Fibroblast of lung (primary cell): Measurements from ENCODE around the gene TMC1.

Experiments
- CTCF ChIP-seq, 2 donors: IDR thresholded peaks in 1 of 2; conservative IDR thresholded peaks in 1 of 2; 1 replicate in 1 of 2; 2 replicates in 1 of 2; pipeline ENCODE4 v1.5.1; 2011 to 2012; ENCODE audit warnings: low read length in 2 of 2, control low read depth in 1 of 2, inconsistent platforms in 1 of 2, low read depth in 1 of 2, mild to moderate bottlenecking in 1 of 2
- EZH2 ChIP-seq: IDR thresholded peaks from 2 replicates; pipeline ENCODE4 v1.5.1; 2012; ENCODE audit warnings: low read length, control low read depth, mild to moderate bottlenecking; ENCODE audit errors: missing control alignments

DNA sequence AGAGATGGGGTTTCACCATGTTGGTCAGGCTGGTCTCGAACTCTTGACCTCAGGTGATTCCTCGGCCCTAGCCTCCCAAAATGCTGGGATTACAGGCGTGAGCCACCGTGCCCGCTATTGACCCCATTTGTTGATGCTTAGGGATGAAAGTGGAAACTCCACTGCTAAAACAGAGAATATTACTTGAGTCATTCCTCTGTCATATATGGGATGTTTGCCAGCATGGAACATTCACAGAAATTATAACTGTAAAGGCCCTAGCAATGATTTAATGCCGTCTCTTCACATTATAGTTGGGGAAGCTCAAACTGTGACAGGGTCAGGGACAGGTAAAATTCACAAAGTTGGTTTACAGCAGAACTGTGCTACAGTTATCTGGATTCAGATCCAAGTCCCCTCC lies 94.5 kb downstream of the TMC1 start:
- TF ChIP-seq CTCF (conservative IDR thresholded peaks at IDR 0.05 in 1 of 2, IDR thresholded peaks at IDR 0.05 in 1 of 2; ENCODE audit: low read depth in 1 of 2, low read length in 2 of 2) (no peak), EZH2 (no peak)
